H1 (cell line): Measurements from ENCODE around the gene RGS6. TPM values are rescaled to one million over a fixed set of nuclear protein-coding genes. Genes with fewer than 3 reads are reported as not detected.

Source experiments
- HDAC2 ChIP-seq, 2 experiments: fragments of 300-600 bp in 1 of 2; sonication (generic) in 1 of 2; IDR thresholded peaks; 2 replicates each; pipeline ENCODE4 v1.6.1; 2011 to 2012; ENCODE audit warnings: low read depth in 2 of 2, low read length in 2 of 2, mild to moderate bottlenecking in 2 of 2, moderate library complexity in 2 of 2, borderline replicate concordance in 1 of 2, inconsistent platforms in 1 of 2
- polyA plus RNA-seq, 7 experiments: library from polyadenylated mRNA; depleted of rRNA in 3 of 7; stranded (reverse) in 5 of 7; unstranded in 2 of 7; fragments of >200 nt in 5 of 7; fragments of 200-250 nt in 2 of 7; gene quantifications; 1 replicate in 5 of 7; 2 replicates in 1 of 7; 4 replicates in 1 of 7; pipeline versions ENCODE4 v1.2.1 to v1.2.3, GENCODE V29; 2011 to 2013; ENCODE audit warnings: missing spikeins in 2 of 7, mixed read lengths in 2 of 7
- total RNA-seq: library from RNA; stranded (reverse); fragmentation: NEBNext Ultra II Directional; extraction: Animal tissue kit (Norgen Biotek cat#: 25700); gene quantifications from 2 replicates; pipeline ENCODE4 v1.2.1, GENCODE V29; 2021
- TF ChIP-seq, protein P1 (sequence below): IDR thresholded peaks from 2 replicates; pipeline ENCODE4 v1.6.1; 2011; ENCODE audit warnings: low read length, improper control_type of control experiment

RGS6 gene
- total and polyA plus RNA-seq, 2 of the 8 experiments (the other 6 are each of a cell fraction or from before 2014, with no cell fraction given): 0.26 to 1.1 TPM

DNA sequence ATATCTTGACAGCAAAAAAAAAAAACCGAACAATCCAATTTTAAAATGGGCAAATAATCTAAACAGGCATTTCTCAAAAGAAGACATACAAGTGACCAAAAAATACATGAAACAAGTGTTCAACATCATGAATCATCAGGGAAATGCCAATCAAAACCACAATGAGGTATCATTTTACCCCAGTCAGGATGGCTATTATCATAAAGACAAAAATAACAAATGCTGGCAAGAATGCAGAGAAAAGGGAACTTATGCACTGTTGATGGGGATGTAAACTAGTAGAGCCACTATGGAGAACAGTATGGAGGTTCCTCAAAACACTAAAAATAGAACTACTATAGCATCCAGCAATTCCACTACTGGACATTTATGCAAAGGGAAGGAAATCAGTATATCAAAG is 448.2 kb downstream of the RGS6 start (continued):
- TF ChIP-seq HDAC2 (IDR thresholded peaks at IDR 0.05; ENCODE audit: borderline replicate concordance in 1 of 2, low read depth in 2 of 2, low read length in 2 of 2): no peak
- TF ChIP-seq, protein P1, sequence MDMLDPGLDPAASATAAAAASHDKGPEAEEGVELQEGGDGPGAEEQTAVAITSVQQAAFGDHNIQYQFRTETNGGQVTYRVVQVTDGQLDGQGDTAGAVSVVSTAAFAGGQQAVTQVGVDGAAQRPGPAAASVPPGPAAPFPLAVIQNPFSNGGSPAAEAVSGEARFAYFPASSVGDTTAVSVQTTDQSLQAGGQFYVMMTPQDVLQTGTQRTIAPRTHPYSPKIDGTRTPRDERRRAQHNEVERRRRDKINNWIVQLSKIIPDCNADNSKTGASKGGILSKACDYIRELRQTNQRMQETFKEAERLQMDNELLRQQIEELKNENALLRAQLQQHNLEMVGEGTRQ: no peak
- TF ChIP-seq, all 59 proteins: peak for 0
